Islet of Langerhans (tissue), 1 donor: ENCODE measurements around the gene ITCH.
"Not testable (repeated sequence)": the region's sequence is repeated elsewhere in the genome, so short reads cannot be mapped to it uniquely, and the experiment has no call there.

Experiments used
- FAIRE-seq: peaks from one replicate; lab custom pipeline; 2011; peaks lifted over from hg19 to GRCh38; lab: Jason Lieb, UNC

ITCH gene

GRCh38 chr20:34344238-34344637 is 18.8 kb upstream of the ITCH start:
- FAIRE-seq = no peak

DNA sequence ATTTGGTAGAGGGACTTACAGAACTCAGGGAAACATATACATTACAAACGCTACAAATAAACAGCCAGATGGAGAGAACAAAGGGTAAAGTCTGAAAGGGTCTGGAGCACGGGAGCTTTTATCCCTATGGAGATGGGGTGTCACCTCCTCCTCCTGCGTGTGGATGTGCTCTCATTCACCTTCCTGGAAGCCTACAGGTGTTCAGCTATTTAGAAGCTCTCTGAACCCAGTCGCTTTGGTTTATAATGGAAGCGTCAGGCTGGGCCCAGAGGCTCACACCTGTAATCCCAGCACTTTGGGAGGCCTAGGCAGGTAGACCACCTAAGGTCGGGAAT is 17.7 kb upstream of the ITCH start:
- no peak for FAIRE-seq

DNA sequence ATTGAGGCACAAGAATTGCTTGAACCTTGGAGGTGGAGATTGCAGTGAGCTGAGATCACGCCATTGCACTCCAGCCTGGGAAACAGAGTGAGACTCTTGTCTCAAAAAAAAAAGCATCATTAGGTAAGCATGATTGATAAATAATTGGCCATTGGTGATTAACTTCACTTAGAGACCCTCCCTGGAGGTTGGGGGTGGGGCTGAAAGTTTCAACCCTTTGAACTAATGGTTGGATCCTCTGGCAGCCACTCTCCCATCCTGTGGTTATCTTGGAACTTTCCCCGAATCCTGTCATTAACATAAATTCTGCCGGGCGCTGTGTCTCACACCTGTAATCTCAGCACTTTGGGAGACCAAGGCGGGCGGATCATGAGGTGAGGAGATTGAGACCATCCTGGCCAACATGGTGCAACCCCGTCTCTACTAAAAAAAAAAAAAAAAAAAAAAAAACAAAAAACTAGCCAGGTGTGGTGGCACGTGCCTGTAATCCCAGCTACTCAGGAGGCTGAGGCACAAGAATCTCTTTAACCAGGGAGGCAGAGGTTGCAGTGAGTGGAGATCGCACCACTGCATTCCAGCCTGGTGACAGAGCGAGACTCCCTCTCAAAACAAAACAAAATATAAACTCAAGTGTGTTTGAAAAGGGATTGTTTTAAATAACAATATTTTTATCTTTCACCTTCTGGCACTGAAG is 17.1 kb upstream of the ITCH start:
- not testable (repeated sequence) for FAIRE-seq

DNA sequence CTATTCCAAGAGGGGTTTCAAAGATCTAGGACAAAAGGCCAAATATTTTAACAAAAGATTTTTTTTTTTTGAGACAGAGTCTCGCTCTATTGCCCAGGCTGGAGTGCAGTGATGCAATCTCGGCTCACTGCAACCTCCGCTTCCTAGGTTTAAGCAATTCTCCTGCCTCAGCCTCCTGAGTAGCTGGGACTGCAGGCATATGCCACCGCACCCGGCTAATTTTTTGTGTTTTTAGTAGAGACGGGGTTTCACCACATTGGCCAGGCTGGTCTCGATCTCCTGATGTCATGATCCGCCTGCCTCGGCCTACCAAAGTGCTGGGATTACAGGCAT is 16.6 kb upstream of the ITCH start:
- not testable (repeated sequence) for FAIRE-seq

DNA sequence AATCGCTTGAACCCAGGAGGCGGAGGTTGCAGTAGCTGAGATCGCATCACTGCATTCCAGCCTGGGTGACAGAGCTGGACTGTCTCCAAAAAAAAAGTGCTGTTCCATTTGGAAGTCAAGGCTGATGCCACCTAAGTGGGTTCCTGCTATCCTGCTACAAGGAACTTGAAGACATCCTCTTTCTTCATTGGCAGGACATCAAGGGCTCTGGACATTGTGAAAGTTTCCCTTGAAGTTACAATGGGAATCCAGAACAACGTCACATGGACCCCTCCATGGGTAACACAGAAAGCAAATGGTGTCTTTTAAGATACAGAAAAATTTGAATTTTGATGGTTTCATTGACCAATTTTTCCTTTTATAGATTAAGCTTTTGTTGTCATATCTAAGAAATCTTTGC is 15.5 kb upstream of the ITCH start:
- FAIRE-seq = no peak

GRCh38 chr20:34350095-34350494 is 13.0 kb upstream of the ITCH start:
- no peak for FAIRE-seq

- not testable (repeated sequence) for FAIRE-seq
These were observed 9.6 kb upstream of the ITCH start for GRCh38 chr20:34353467-34353866.

DNA sequence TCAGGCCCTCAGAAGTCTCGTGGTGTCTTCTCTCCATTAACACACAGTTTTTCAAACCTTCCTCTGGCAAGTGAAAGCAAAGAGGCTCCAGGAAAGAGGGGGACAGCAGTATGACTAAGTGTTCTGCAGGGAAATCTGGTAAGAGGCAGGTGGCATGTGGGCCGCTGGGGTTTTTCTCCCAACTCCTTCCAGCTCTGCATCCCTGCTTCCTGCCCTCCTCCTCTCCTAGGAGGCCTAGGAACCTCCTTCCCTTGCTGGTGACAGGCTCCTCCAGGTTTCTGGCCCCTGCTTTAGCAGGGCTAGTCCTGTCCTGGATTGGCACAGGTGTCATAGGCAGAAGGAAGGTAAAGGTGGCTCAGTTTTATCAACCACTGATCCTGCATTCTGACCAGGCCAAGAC is 7.6 kb upstream of the ITCH start:
- no peak for FAIRE-seq

DNA sequence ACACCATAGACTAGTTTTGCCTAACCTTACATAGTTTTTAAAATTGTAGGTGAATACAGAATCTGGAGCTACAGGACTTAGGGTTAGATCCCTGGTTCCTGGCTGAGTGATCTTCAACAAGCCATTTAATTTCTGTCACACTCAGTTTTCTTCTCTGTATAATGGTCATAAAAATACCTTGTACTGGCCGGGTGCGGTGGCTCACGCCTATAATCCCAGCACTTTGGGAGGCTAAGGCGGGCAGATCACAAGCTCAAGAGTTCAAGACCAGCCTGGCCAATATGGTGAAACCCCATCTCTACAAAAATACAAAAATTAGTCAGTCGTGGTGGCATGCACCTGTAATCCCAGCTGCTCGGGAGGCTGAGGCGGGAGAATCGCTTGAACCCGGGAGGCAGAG is 3.3 kb upstream of the ITCH start:
- not testable (repeated sequence) for FAIRE-seq

DNA sequence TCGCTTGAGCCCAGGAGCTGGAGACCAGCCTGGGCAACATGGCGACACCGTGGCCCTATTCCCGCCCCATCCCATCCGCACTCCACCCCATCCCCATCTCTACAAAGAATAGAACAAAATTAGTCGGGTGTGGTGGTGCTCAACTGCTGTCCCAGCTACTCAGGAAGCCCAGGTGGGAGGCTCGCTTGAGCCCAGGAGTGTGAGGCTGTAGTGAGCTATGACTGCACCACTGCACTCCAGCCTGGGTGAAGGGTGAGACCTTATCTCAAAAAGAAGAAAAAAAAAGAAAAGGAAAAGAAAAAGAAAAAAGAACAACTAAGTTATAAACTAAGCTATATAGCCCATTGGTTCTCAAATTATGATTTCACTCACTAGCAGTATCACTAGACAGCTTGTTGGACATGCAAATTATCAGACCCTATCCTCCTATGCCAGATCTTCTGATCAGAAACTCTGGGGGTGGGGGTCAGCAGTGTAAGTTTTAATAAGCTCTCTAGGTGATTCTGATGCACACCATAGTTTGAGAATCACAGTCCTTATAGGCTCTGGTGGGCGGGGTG is 491 bp upstream of the ITCH start:
- no peak for FAIRE-seq

DNA sequence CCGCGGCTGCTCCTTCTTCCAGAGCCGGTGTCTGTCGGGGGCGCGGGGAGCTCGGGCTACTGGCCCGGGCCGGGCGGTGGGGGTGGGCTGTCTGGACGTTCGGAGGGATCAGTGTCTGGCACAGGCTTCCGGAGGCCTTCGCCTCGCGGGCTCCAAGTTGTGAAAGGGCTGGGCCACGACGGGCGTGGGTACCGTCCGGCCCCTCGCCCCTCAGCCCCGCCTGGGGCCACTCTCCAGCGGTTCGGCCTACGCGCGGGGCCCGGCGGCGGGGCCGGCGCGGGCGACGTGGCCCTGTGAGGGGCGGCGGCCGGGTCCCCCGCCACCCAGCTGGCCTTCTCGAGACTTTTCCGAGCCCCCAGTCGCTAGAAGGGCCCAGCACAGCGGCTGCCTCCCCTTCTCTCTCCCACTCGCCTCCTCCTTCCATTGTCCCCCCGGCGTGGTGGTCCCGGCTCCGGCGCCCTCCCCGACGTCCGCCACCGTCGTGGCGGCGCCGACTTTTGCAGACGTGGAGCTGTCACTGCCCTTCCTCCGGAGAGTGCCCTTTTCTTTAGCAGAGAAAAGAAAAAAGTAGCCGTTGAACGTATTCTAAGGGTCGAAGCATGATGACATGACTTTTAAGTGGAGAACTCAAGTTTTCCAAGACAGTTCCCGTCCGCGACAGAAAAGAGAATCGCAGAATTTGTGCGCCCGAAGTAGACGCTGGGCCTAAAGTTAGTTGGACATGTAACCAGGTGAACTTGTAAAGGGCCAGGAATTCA is 571 bp downstream of the ITCH start:
- no peak for FAIRE-seq

- FAIRE-seq = no peak
These were observed 1.1 kb downstream of the ITCH start for GRCh38 chr20:34364223-34364506.

DNA sequence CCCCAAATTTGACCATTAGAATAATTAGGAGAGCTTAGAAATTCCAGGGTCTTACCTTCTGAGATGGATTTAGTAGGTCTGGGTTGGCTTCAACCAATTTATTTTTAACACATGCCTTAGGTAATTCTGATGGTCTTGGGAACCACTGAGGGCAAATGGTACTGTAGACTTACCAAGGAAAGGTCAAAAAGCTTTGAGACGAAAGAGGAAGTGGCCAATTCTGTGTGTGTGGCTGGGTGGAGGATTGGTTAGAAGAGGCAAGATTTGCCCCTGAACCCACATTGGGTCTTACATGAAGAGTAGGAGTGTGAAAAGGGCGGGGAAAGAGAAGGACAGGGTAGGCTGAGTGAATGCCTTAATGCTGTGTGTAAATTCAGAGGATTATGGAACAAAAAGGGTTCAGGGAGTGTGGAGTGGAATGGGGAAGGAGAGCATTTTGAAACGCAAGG is 2.7 kb downstream of the ITCH start:
- FAIRE-seq = no peak

GRCh38 chr20:34367155-34367554 is 4.1 kb downstream of the ITCH start:
- no peak for FAIRE-seq

- FAIRE-seq = not testable (repeated sequence)
These were observed 4.8 kb downstream of the ITCH start for GRCh38 chr20:34367911-34368310.

DNA sequence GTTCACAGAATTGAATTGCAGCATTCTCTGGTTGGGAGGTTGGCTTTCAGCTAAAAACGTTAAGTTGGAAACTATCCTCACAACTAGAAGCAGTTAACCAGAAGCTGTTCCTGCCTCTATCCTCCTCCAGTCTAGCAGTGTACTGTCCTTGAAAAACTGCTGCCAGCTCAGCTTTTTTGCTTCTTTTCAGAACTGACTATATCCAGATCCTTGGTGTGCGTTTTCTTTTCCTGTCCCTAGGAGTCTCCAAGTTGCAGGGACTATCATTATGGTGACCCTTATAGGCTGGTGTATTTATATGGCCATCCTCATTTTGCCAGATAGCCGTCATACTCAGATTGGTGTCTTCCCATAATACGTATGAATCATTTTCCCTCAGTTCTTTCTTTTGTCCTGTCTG is 5.5 kb downstream of the ITCH start:
- no peak for FAIRE-seq

DNA sequence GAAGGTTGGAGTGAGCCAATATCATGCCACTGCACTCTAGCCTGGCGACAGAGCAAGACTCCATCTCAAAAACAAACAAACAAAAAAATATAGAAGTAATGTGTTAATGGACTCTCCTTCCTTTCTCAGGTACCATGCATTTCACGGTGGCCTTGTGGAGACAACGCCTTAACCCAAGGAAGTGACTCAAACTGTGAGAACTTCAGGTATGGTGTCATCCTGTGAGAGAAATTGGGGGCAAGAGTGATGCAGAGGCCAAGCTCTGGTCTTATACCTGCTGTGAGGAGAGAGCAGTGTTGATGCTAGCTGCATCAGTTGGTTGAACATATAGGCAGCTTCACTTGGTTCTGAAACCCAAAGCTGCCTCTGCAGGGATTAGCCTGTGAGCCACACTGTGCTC is 6.2 kb downstream of the ITCH start:
- FAIRE-seq = no peak

GRCh38 chr20:34370062-34370461 is 7.0 kb downstream of the ITCH start:
- no peak for FAIRE-seq

DNA sequence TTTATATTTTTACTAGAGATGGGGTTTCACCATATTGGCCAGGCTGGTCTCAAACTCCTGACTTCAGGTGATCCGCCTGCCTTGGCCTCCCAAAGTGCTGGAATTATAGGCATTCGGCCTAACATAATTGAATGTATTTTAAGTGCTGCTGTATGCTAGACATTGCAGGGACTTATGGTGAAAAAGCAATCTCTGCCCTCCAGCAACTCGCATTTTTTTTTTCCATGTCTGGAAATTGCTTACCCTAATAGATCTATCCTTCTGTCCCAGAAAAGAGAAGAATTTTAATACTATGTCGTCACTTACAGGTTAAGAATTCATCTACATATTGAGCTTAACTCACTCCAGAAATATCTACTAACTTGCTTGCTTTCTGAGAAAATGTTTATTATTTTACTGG is 10.4 kb downstream of the ITCH start:
- no peak for FAIRE-seq

GRCh38 chr20:34374209-34374760 is 11.2 kb downstream of the ITCH start:
- no peak for FAIRE-seq

GRCh38 chr20:34375977-34376430 is 12.9 kb downstream of the ITCH start:
- no peak for FAIRE-seq

- no peak for FAIRE-seq
These were observed 14.2 kb downstream of the ITCH start for GRCh38 chr20:34377072-34377847.

DNA sequence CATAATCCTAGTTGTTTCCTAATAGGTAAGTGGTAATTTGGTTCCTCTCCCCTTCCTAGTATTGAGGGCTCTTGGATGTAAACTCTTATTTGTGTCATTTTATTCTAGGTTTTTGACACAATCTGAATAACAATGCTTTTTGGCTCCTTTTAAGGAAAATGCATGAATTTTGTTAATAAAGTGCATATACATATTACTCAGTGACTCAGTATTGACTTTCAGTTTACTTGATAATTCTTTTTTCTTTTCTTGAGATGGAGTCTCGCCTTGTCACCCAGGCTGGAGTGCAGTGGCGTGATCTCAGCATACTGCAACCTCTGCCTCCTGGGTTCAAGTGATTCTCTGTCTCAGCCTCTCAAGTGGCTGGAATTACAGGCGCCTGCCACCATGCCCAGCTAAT is 19.1 kb downstream of the ITCH start:
- FAIRE-seq = no peak
